ENCODE results near the gene SLC1A3.

Gene SLC1A3

GRCh38 chr5:36726317-36726716 is 119.9 kb downstream of the SLC1A3 start:
- no peaks in the 10 kb centered on the region for H3K4me1 ChIP-seq (ENCODE audit: control insufficient read depth, insufficient read depth, low read length)
- WGBS, 2 experiments = 83 to 100% methylated on average over 1 of the region's 1 CpG
- no peaks in the 10 kb centered on the region for H3K27me3 ChIP-seq (ENCODE audit: control insufficient read depth, insufficient read depth, low read length, poor library complexity, severe bottlenecking)
- no peak overlapping the region for H3K4me3 ChIP-seq (ENCODE audit: insufficient read depth, low read depth, low read length)
- no peaks in the 10 kb centered on the region for H3K36me3 ChIP-seq (ENCODE audit: control insufficient read depth, insufficient read depth, low read length)
- H3K27ac ChIP-seq (ENCODE audit: insufficient read depth, low read depth, low read length, poor library complexity, severe bottlenecking) = no peak overlapping the region
- H3K9me3 ChIP-seq (ENCODE audit: control insufficient read depth, low read length) = no peaks in the 10 kb centered on the region

- no peak overlapping the region for H3K27ac ChIP-seq (ENCODE audit: insufficient read depth, low read depth, low read length, poor library complexity, severe bottlenecking)
These were observed 120.4 kb downstream of the SLC1A3 start for GRCh38 chr5:36726767-36727166.

GRCh38 chr5:36728697-36729543 is 122.5 kb downstream of the SLC1A3 start:
- H3K36me3 ChIP-seq (ENCODE audit: control insufficient read depth, insufficient read depth, low read length) = no peaks in the 10 kb centered on the region
- no peak overlapping the region for H3K27ac ChIP-seq (ENCODE audit: insufficient read depth, low read depth, low read length, poor library complexity, severe bottlenecking)
- no peaks in the 10 kb centered on the region for H3K9me3 ChIP-seq (ENCODE audit: control insufficient read depth, low read length)
- H3K4me1 ChIP-seq (ENCODE audit: control insufficient read depth, insufficient read depth, low read length) = no peaks in the 10 kb centered on the region
- no peaks in the 10 kb centered on the region for H3K27me3 ChIP-seq (ENCODE audit: control insufficient read depth, insufficient read depth, low read length, poor library complexity, severe bottlenecking)
- no peak overlapping the region for H3K4me3 ChIP-seq (ENCODE audit: insufficient read depth, low read depth, low read length)
- WGBS, 2 experiments = 14 to 50% methylated on average over 3 to 5 of the region's 6 CpGs

More at GRCh38 chr5:36726767-36727166, 120.4 kb downstream of the SLC1A3 start:
- Histone ChIP-seq H3K4me1 (ENCODE audit: control insufficient read depth, insufficient read depth, low read length) (no peaks in the 10 kb centered on the region), H3K9me3 (ENCODE audit: control insufficient read depth, low read length) (no peaks in the 10 kb centered on the region), H3K27me3 (ENCODE audit: control insufficient read depth, insufficient read depth, low read length, poor library complexity, severe bottlenecking) (no peaks in the 10 kb centered on the region), H3K36me3 (ENCODE audit: control insufficient read depth, insufficient read depth, low read length) (no peaks in the 10 kb centered on the region), H3K4me3 (ENCODE audit: insufficient read depth, low read depth, low read length) (no peak overlapping the region)
- WGBS, 2 experiments = 89 to 90% methylated on average over 1 of the region's 1 CpG

GRCh38 chr5:36730537-36731216 is 124.3 kb downstream of the SLC1A3 start:
- WGBS, 2 experiments = 92 to 95% methylated on average over 6 of the region's 6 CpGs

GRCh38 chr5:36733183-36733582 is 126.8 kb downstream of the SLC1A3 start:
- Histone ChIP-seq H3K9me3 (ENCODE audit: control insufficient read depth, low read length) (no peaks in the 10 kb centered on the region), H3K36me3 (ENCODE audit: control insufficient read depth, insufficient read depth, low read length) (no peaks in the 10 kb centered on the region), H3K4me1 (ENCODE audit: control insufficient read depth, insufficient read depth, low read length) (no peaks in the 10 kb centered on the region), H3K4me3 (ENCODE audit: insufficient read depth, low read depth, low read length) (no peak overlapping the region), H3K27ac (ENCODE audit: insufficient read depth, low read depth, low read length, poor library complexity, severe bottlenecking) (no peak overlapping the region), H3K27me3 (ENCODE audit: control insufficient read depth, insufficient read depth, low read length, poor library complexity, severe bottlenecking) (no peaks in the 10 kb centered on the region)
- WGBS, 2 experiments = 86 to 90% methylated on average over 5 of the region's 5 CpGs

More at GRCh38 chr5:36730537-36731216, 124.3 kb downstream of the SLC1A3 start:
- H3K36me3 ChIP-seq (ENCODE audit: control insufficient read depth, insufficient read depth, low read length) = no peaks in the 10 kb centered on the region
- H3K27ac ChIP-seq (ENCODE audit: insufficient read depth, low read depth, low read length, poor library complexity, severe bottlenecking) = no peak overlapping the region
- no peaks in the 10 kb centered on the region for H3K4me1 ChIP-seq (ENCODE audit: control insufficient read depth, insufficient read depth, low read length)
- H3K9me3 ChIP-seq (ENCODE audit: control insufficient read depth, low read length) = no peaks in the 10 kb centered on the region
- no peak overlapping the region for H3K4me3 ChIP-seq (ENCODE audit: insufficient read depth, low read depth, low read length)
- no peaks in the 10 kb centered on the region for H3K27me3 ChIP-seq (ENCODE audit: control insufficient read depth, insufficient read depth, low read length, poor library complexity, severe bottlenecking)

- Histone ChIP-seq H3K4me1 (ENCODE audit: control insufficient read depth, insufficient read depth, low read length) (no peaks in the 10 kb centered on the region), H3K27me3 (ENCODE audit: control insufficient read depth, insufficient read depth, low read length, poor library complexity, severe bottlenecking) (no peaks in the 10 kb centered on the region), H3K36me3 (ENCODE audit: control insufficient read depth, insufficient read depth, low read length) (no peaks in the 10 kb centered on the region), H3K9me3 (ENCODE audit: control insufficient read depth, low read length) (no peaks in the 10 kb centered on the region), H3K27ac (ENCODE audit: insufficient read depth, low read depth, low read length, poor library complexity, severe bottlenecking) (no peak overlapping the region), H3K4me3 (ENCODE audit: insufficient read depth, low read depth, low read length) (no peak overlapping the region)
- WGBS, 2 experiments = 78 to 83% methylated on average over 4 of the region's 4 CpGs
These were observed 128.0 kb downstream of the SLC1A3 start for GRCh38 chr5:36734422-36734821.

GRCh38 chr5:36735891-36736290 is 129.5 kb downstream of the SLC1A3 start:
- Histone ChIP-seq H3K27ac (ENCODE audit: insufficient read depth, low read depth, low read length, poor library complexity, severe bottlenecking) (no peak overlapping the region), H3K9me3 (ENCODE audit: control insufficient read depth, low read length) (no peaks in the 10 kb centered on the region), H3K4me3 (ENCODE audit: insufficient read depth, low read depth, low read length) (no peak overlapping the region), H3K27me3 (ENCODE audit: control insufficient read depth, insufficient read depth, low read length, poor library complexity, severe bottlenecking) (no peaks in the 10 kb centered on the region), H3K36me3 (ENCODE audit: control insufficient read depth, insufficient read depth, low read length) (no peaks in the 10 kb centered on the region), H3K4me1 (ENCODE audit: control insufficient read depth, insufficient read depth, low read length) (no peaks in the 10 kb centered on the region)

All from ectodermal cell (in vitro differentiated cells).